GM18868 (cell line): Measurements from ENCODE around the gene CCNDBP1.
"Not testable (repeated sequence)": the region's sequence is repeated elsewhere in the genome, so short reads cannot be mapped to it uniquely, and the experiment has no call there.

Experiments
- ATAC-seq: cut with Tn5 transposase; IDR thresholded peaks from one replicate; pipeline ENCODE4 v1.9.1; 2021; ENCODE audit warnings: mild to moderate bottlenecking, moderate library complexity; ENCODE audit not compliant: unreplicated experiment

The CCNDBP1 gene

GRCh38 chr15:43190178-43190577 lies 5.0 kb downstream of the CCNDBP1 start:
- ATAC-seq, result no peak

GRCh38 chr15:43193710-43194109 lies 8.5 kb downstream of the CCNDBP1 start:
- ATAC-seq, result no peak

- no peak for ATAC-seq
Observed at GRCh38 chr15:43194795-43195194, 9.6 kb downstream of the CCNDBP1 start.

- no peak for ATAC-seq
Observed at GRCh38 chr15:43196760-43197548, 11.8 kb downstream of the CCNDBP1 start.

GRCh38 chr15:43197773-43198172 lies 12.6 kb downstream of the CCNDBP1 start:
- not testable (repeated sequence) for ATAC-seq

- not testable (repeated sequence) for ATAC-seq
Observed at GRCh38 chr15:43198556-43198955, 13.4 kb downstream of the CCNDBP1 start.

GRCh38 chr15:43198992-43199391 lies 13.8 kb downstream of the CCNDBP1 start:
- ATAC-seq, result no peak

GRCh38 chr15:43199945-43200488 lies 14.8 kb downstream of the CCNDBP1 start:
- ATAC-seq, result no peak

- ATAC-seq, result no peak
Observed at GRCh38 chr15:43204016-43204901, 19.1 kb downstream of the CCNDBP1 start.

- ATAC-seq, result no peak
Observed at GRCh38 chr15:43206054-43206453, 20.9 kb downstream of the CCNDBP1 start.

GRCh38 chr15:43207024-43207423 lies 21.8 kb downstream of the CCNDBP1 start:
- ATAC-seq, result no peak

GRCh38 chr15:43208052-43209002 lies 23.1 kb downstream of the CCNDBP1 start:
- ATAC-seq, result no peak

- ATAC-seq, result no peak
Observed at GRCh38 chr15:43209059-43209824, 24.0 kb downstream of the CCNDBP1 start.

- ATAC-seq, result no peak
Observed at GRCh38 chr15:43210172-43210745, 25.1 kb downstream of the CCNDBP1 start.

- no peak for ATAC-seq
Observed at GRCh38 chr15:43210807-43211206, 25.6 kb downstream of the CCNDBP1 start.

- ATAC-seq, result no peak
Observed at GRCh38 chr15:43211224-43211735, 26.1 kb downstream of the CCNDBP1 start.

- no peak for ATAC-seq
Observed at GRCh38 chr15:43212299-43212698, 27.1 kb downstream of the CCNDBP1 start.

- ATAC-seq, result no peak
Observed at GRCh38 chr15:43212951-43213350, 27.7 kb downstream of the CCNDBP1 start.

- ATAC-seq, result no peak
Observed at GRCh38 chr15:43213466-43213865, 28.3 kb downstream of the CCNDBP1 start.
